Stomach (tissue), 8 donors: ENCODE data around the gene AP3D1. TPM values are rescaled to one million over a fixed set of nuclear protein-coding genes. Genes with fewer than 3 reads are reported as not detected.

ENCODE experiments used
- polyA plus RNA-seq, 3 donors: library from polyadenylated mRNA; stranded (reverse); fragments of 200-250 nt; gene quantifications; one replicate each; pipeline ENCODE4 v1.2.3, GENCODE V29; 2013
- total RNA-seq, 5 donors: library from RNA; depleted of rRNA; stranded (reverse); fragments of >200 nt; gene quantifications; one replicate each; pipeline versions ENCODE4 v1.1.0 to v1.2.3, GENCODE V29; 2014 to 2016
- donor health status: healthy with polysubstance abuse.
- donor health status: Bipolar disorder and iron deficiency.
- donor health status: healthy.

Gene AP3D1
- total and polyA plus RNA-seq, 8 donors, result 49.0 to 340 (median 85.0) TPM

Other genes with a start within 250 kb of the AP3D1 start
- gene ADAT3, start 246.2 kb downstream of the AP3D1 start, total RNA-seq, result 10 to 100 TPM in 3 of 5 donors, 1 to 10 TPM in 2; 4.2 to 75.9 (median 18.3) TPM
- 1 to 10 TPM; 5.5 to 6.7 (median 6.0) TPM for gene ADAT3, start 246.2 kb downstream of the AP3D1 start, polyA plus RNA-seq
- gene SCAMP4, start 246.2 kb downstream of the AP3D1 start, total RNA-seq, result 10 to 100 TPM; 10.7 to 77.6 (median 17.9) TPM
- 10 to 100 TPM in 2 of 3 donors, 1 to 10 TPM in 1; 7.8 to 23.9 (median 19.4) TPM for gene SCAMP4, start 246.2 kb downstream of the AP3D1 start, polyA plus RNA-seq
- gene CSNK1G2, start 210.4 kb downstream of the AP3D1 start, total RNA-seq, result 100 to 1,000 TPM in 3 of 5 donors, 10 to 100 TPM in 2; 35.8 to 210 (median 106) TPM
- 10 to 100 TPM; 30.2 to 44.9 (median 37.3) TPM for gene CSNK1G2, start 210.4 kb downstream of the AP3D1 start, polyA plus RNA-seq
- 10 to 100 TPM; 17.9 to 39.6 (median 33.3) TPM for gene BTBD2, start 135.9 kb downstream of the AP3D1 start, total RNA-seq
- gene BTBD2, start 135.9 kb downstream of the AP3D1 start, polyA plus RNA-seq, result 10 to 100 TPM; 39.9 to 50.2 (median 40.9) TPM
- gene MKNK2, start 100.3 kb downstream of the AP3D1 start, total RNA-seq, result 100 to 1,000 TPM in 2 of 5 donors, 10 to 100 TPM in 3; 38.7 to 192 (median 83.9) TPM
- 100 to 1,000 TPM; 102 to 164 (median 130) TPM for gene MKNK2, start 100.3 kb downstream of the AP3D1 start, polyA plus RNA-seq
- gene MOB3A, start 55.2 kb downstream of the AP3D1 start, total RNA-seq, result 100 to 1,000 TPM in 2 of 5 donors, 10 to 100 TPM in 2, 1 to 10 TPM in 1; 9.9 to 181 (median 41.4) TPM
- gene MOB3A, start 55.2 kb downstream of the AP3D1 start, polyA plus RNA-seq, result 10 to 100 TPM; 12.6 to 17.4 (median 14.1) TPM
- 1 to 10 TPM in 2 of 5 donors, not detected in 3; 3.5 to 7.5 TPM for gene IZUMO4, start 54.7 kb downstream of the AP3D1 start, total RNA-seq
- gene IZUMO4, start 54.7 kb downstream of the AP3D1 start, polyA plus RNA-seq, result 10 to 100 TPM in 1 of 3 donors, 1 to 10 TPM in 2; 8.1 to 22.3 (median 9.6) TPM
- gene DOT1L, start 12.4 kb upstream of the AP3D1 start, total RNA-seq, result 10 to 100 TPM; 10.5 to 71.8 (median 28.1) TPM
- gene DOT1L, start 12.4 kb upstream of the AP3D1 start, polyA plus RNA-seq, result 1 to 10 TPM; 3.8 to 6.4 (median 5.0) TPM
- 100 to 1,000 TPM in 2 of 5 donors, 10 to 100 TPM in 3; 22.2 to 459 (median 96.9) TPM for gene PLEKHJ1, start 84.8 kb upstream of the AP3D1 start, total RNA-seq
- 100 to 1,000 TPM; 113 to 173 (median 132) TPM for gene PLEKHJ1, start 84.8 kb upstream of the AP3D1 start, polyA plus RNA-seq
- 100 to 1,000 TPM in 1 of 5 donors, 10 to 100 TPM in 4; 25.8 to 214 (median 33.9) TPM for gene SF3A2, start 85.3 kb upstream of the AP3D1 start, total RNA-seq
- gene SF3A2, start 85.3 kb upstream of the AP3D1 start, polyA plus RNA-seq, result 10 to 100 TPM; 33.3 to 42.4 (median 40.2) TPM
- 1 to 10 TPM in 2 of 5 donors, under 1 TPM in 1, not detected in 2; 0.45 to 2.0 (median 1.1) TPM for gene AMH, start 97.8 kb upstream of the AP3D1 start, total RNA-seq
- gene AMH, start 97.8 kb upstream of the AP3D1 start, polyA plus RNA-seq, result 1 to 10 TPM in 1 of 3 donors, under 1 TPM in 2; 0.50 to 1.5 (median 0.61) TPM
- under 1 TPM in 1 of 5 donors, not detected in 4; 0.58 TPM for gene JSRP1, start 104.9 kb upstream of the AP3D1 start, total RNA-seq
- under 1 TPM in 2 of 3 donors, not detected in 1; 0.68 to 0.75 TPM for gene JSRP1, start 104.9 kb upstream of the AP3D1 start, polyA plus RNA-seq
- gene PEAK3, start 130.6 kb upstream of the AP3D1 start, total RNA-seq, result 1 to 10 TPM in 1 of 5 donors, under 1 TPM in 1, not detected in 3; 0.87 to 1.4 TPM
- under 1 TPM in 2 of 3 donors, not detected in 1; 0.15 to 0.31 TPM for gene PEAK3, start 130.6 kb upstream of the AP3D1 start, polyA plus RNA-seq
- gene LINGO3, start 156.6 kb upstream of the AP3D1 start, total RNA-seq, result not detected
- gene LINGO3, start 156.6 kb upstream of the AP3D1 start, polyA plus RNA-seq, result not detected
- gene LSM7, start 177.0 kb upstream of the AP3D1 start, total RNA-seq, result 10 to 100 TPM in 4 of 5 donors, 1 to 10 TPM in 1; 9.8 to 93.1 (median 17.4) TPM
- 100 to 1,000 TPM; 196 to 332 (median 214) TPM for gene LSM7, start 177.0 kb upstream of the AP3D1 start, polyA plus RNA-seq
- 100 to 1,000 TPM in 2 of 5 donors, 10 to 100 TPM in 3; 69.3 to 450 (median 97.4) TPM for gene SPPL2B, start 177.1 kb upstream of the AP3D1 start, total RNA-seq
- gene SPPL2B, start 177.1 kb upstream of the AP3D1 start, polyA plus RNA-seq, result 10 to 100 TPM; 13.6 to 31.4 (median 29.0) TPM
- gene TMPRSS9, start 208.7 kb upstream of the AP3D1 start, total RNA-seq, result 1 to 10 TPM in 1 of 5 donors, not detected in 4; 1.1 TPM
- not detected for gene TMPRSS9, start 208.7 kb upstream of the AP3D1 start, polyA plus RNA-seq